ENCODE data around the gene GRHL3. TPM values are rescaled to one million over a fixed set of nuclear protein-coding genes. Genes with fewer than 3 reads are reported as not detected.

The GRHL3 gene
- total RNA-seq, 1 experiment from 2014 or later, result 1.4 TPM

- peaks cover 13% of the 10 kb centered on the region for H3K4me1 Mint-ChIP-seq (ENCODE audit: low read depth, unreplicated experiment)
These were observed 28.1 kb upstream of the GRHL3 start for GRCh38 chr1:24290933-24291487.

GRCh38 chr1:24292103-24292502 lies 27.1 kb upstream of the GRHL3 start:
- intact Hi-C loops (cut with micrococcal nuclease; ENCODE audit: unreplicated experiment), result no loop called here
- Mint-ChIP-seq H3K4me3 (ENCODE audit: low read depth, unreplicated experiment) (no peak overlapping the region), H3K27ac (ENCODE audit: unreplicated experiment) (no peak overlapping the region), H3K4me1 (ENCODE audit: low read depth, unreplicated experiment) (peaks cover 11% of the 10 kb centered on the region), H3K9me3 (ENCODE audit: low read depth, unreplicated experiment) (no peaks in the 10 kb centered on the region), H3K27me3 (ENCODE audit: unreplicated experiment) (peaks cover under 1% of the 10 kb centered on the region), H3K36me3 (ENCODE audit: insufficient read depth, unreplicated experiment) (no peaks in the 10 kb centered on the region)
- no peak for TF ChIP-seq CTCF (IDR thresholded peaks at IDR 0.05; ENCODE audit: unreplicated experiment)
- CTCF ChIA-PET, result no interaction called here
- BruUV-seq (replicated peaks), result no TSS peak
- DNase-seq, result no peak

More at GRCh38 chr1:24290933-24291487, 28.1 kb upstream of the GRHL3 start:
- intact Hi-C loops (cut with micrococcal nuclease; ENCODE audit: unreplicated experiment), result no loop called here
- no peaks in the 10 kb centered on the region for H3K36me3 Mint-ChIP-seq (ENCODE audit: insufficient read depth, unreplicated experiment)
- CTCF ChIA-PET, result no interaction called here
- no TSS peak for BruUV-seq (replicated peaks)
- no peak overlapping the region for H3K4me3 Mint-ChIP-seq (ENCODE audit: low read depth, unreplicated experiment)
- no peak overlapping the region for H3K27ac Mint-ChIP-seq (ENCODE audit: unreplicated experiment)
- no peak for TF ChIP-seq CTCF (IDR thresholded peaks at IDR 0.05; ENCODE audit: unreplicated experiment)
- no peaks in the 10 kb centered on the region for H3K27me3 Mint-ChIP-seq (ENCODE audit: unreplicated experiment)
- DNase-seq, result no peak
- no peaks in the 10 kb centered on the region for H3K9me3 Mint-ChIP-seq (ENCODE audit: low read depth, unreplicated experiment)

- H3K4me1 Mint-ChIP-seq (ENCODE audit: low read depth, unreplicated experiment), result peaks cover 11% of the 10 kb centered on the region
- no peaks in the 10 kb centered on the region for H3K36me3 Mint-ChIP-seq (ENCODE audit: insufficient read depth, unreplicated experiment)
- no peak overlapping the region for H3K4me3 Mint-ChIP-seq (ENCODE audit: low read depth, unreplicated experiment)
- no peak overlapping the region for H3K27ac Mint-ChIP-seq (ENCODE audit: unreplicated experiment)
- no TSS peak for BruUV-seq (replicated peaks)
- CTCF ChIA-PET, result no interaction called here
- no peaks in the 10 kb centered on the region for H3K9me3 Mint-ChIP-seq (ENCODE audit: low read depth, unreplicated experiment)
- peaks cover 8% of the 10 kb centered on the region for H3K27me3 Mint-ChIP-seq (ENCODE audit: unreplicated experiment)
- no peak for DNase-seq
- intact Hi-C loops (cut with micrococcal nuclease; ENCODE audit: unreplicated experiment), result no loop called here
- TF ChIP-seq CTCF (IDR thresholded peaks at IDR 0.05; ENCODE audit: unreplicated experiment), result no peak
These were observed 26.3 kb upstream of the GRHL3 start for GRCh38 chr1:24292887-24293286.

- no peak overlapping the region for H3K4me3 Mint-ChIP-seq (ENCODE audit: low read depth, unreplicated experiment)
- H3K9me3 Mint-ChIP-seq (ENCODE audit: low read depth, unreplicated experiment), result no peaks in the 10 kb centered on the region
- no peak for TF ChIP-seq CTCF (IDR thresholded peaks at IDR 0.05; ENCODE audit: unreplicated experiment)
- intact Hi-C loops (cut with micrococcal nuclease; ENCODE audit: unreplicated experiment), result no loop called here
- CTCF ChIA-PET, result no interaction called here
- no TSS peak for BruUV-seq (replicated peaks)
- peaks cover 11% of the 10 kb centered on the region for H3K4me1 Mint-ChIP-seq (ENCODE audit: low read depth, unreplicated experiment)
- no peaks in the 10 kb centered on the region for H3K36me3 Mint-ChIP-seq (ENCODE audit: insufficient read depth, unreplicated experiment)
- peaks cover 15% of the 10 kb centered on the region for H3K27me3 Mint-ChIP-seq (ENCODE audit: unreplicated experiment)
- no peak for DNase-seq
- H3K27ac Mint-ChIP-seq (ENCODE audit: unreplicated experiment), result no peak overlapping the region
These were observed 25.5 kb upstream of the GRHL3 start for GRCh38 chr1:24293392-24294227.

Data from Calu3 (cell line).